Neural cell (in vitro differentiated cells): ENCODE results near the gene OR6C2. TPM values are rescaled to one million over a fixed set of nuclear protein-coding genes. Genes with fewer than 3 reads are reported as not detected.
"Not testable (repeated sequence)": the region's sequence is repeated elsewhere in the genome, so short reads cannot be mapped to it uniquely, and the experiment has no call there.

Source experiments
- H2AFZ ChIP-seq: fragments of 200-600, 300-800 bp; sonication (generic), shearing (Covaris generic); 2 replicates; pipeline ENCODE4 v1.6.0; 2014; ENCODE audit warnings: low read depth, mild to moderate bottlenecking, antibody characterized with exemption, low read length, moderate library complexity
- H3F3A ChIP-seq: fragments of 200-600 bp; shearing (Covaris generic); 2 replicates; pipeline ENCODE4 v1.6.1; 2016; ENCODE audit warnings: mild to moderate bottlenecking, moderate library complexity, mixed read lengths, antibody characterized with exemption, low read length; ENCODE audit not compliant: insufficient read depth, poor library complexity, severe bottlenecking
- H3K27ac ChIP-seq: fragments of 200-600, 300-800 bp; sonication (generic), shearing (Covaris generic); 2 replicates; pipeline ENCODE4 v1.5.1; 2014; ENCODE audit warnings: mild to moderate bottlenecking, low read length, moderate library complexity
- H3K27me3 ChIP-seq: fragments of 300-800, 200-600 bp; sonication (generic), shearing (Covaris generic); 2 replicates; pipeline ENCODE4 v1.6.0; 2014; ENCODE audit warnings: mild to moderate bottlenecking, low read depth, low read length, moderate library complexity; ENCODE audit not compliant: insufficient read depth
- H3K36me3 ChIP-seq: fragments of 300-800, 200-600 bp; sonication (generic), shearing (Covaris generic); 2 replicates; pipeline ENCODE4 v1.5.1; 2014; ENCODE audit warnings: mild to moderate bottlenecking, antibody characterized with exemption, low read length, moderate library complexity; ENCODE audit not compliant: insufficient read depth
- H3K4me2 ChIP-seq: fragments of 300-800, 200-600 bp; sonication (generic), shearing (Covaris generic); 2 replicates; pipeline ENCODE4 v1.6.0; 2014; ENCODE audit warnings: mild to moderate bottlenecking, low read length
- H3K4me3 ChIP-seq: fragments of 300-800, 200-600 bp; sonication (generic), shearing (Covaris generic); 2 replicates; pipeline ENCODE4 v1.5.1; 2014; ENCODE audit warnings: mild to moderate bottlenecking, low read length, moderate library complexity
- H3K79me2 ChIP-seq: fragments of 200-600 bp; shearing (Covaris generic); replicated peaks from 2 replicates; pipeline ENCODE4 v1.6.0; 2014; ENCODE audit warnings: mild to moderate bottlenecking, low read length, moderate library complexity; ENCODE audit not compliant: insufficient read depth
- H3K9ac ChIP-seq: fragments of 300-800, 200-600 bp; sonication (generic), shearing (Covaris generic); 2 replicates; pipeline ENCODE4 v1.6.1; 2016; ENCODE audit warnings: mild to moderate bottlenecking, low read length, mixed read lengths
- H3K9me2 ChIP-seq: fragments of 200-600 bp; shearing (Covaris generic); 2 replicates; pipeline ENCODE4 v1.6.1; 2016; ENCODE audit warnings: mild to moderate bottlenecking, low read length, mixed read lengths; ENCODE audit not compliant: insufficient read depth
- H3K9me3 ChIP-seq: fragments of 200-600, 300-800 bp; sonication (generic), shearing (Covaris generic); 2 replicates; pipeline ENCODE4 v1.6.1; 2016; ENCODE audit warnings: mild to moderate bottlenecking, mixed run types, low read length, moderate library complexity, mixed read lengths
- H4K20me1 ChIP-seq: fragments of 200-600 bp; shearing (Covaris generic); 2 replicates; pipeline ENCODE4 v1.6.1; 2016; ENCODE audit warnings: mild to moderate bottlenecking, mixed run types; ENCODE audit not compliant: insufficient read depth
- CTCF ChIP-seq: fragments of 450-650 bp; IDR thresholded peaks from 2 replicates; pipeline ENCODE4 v1.5.1; 2014; ENCODE audit warnings: antibody characterized with exemption, mild to moderate bottlenecking, moderate library complexity; ENCODE audit not compliant: poor library complexity, severe bottlenecking
- EP300 ChIP-seq: fragments of 450-650 bp; conservative IDR thresholded peaks from 2 replicates; pipeline ENCODE4 v1.6.1; 2014; ENCODE audit warnings: antibody characterized with exemption, mild to moderate bottlenecking, moderate library complexity; ENCODE audit not compliant: poor library complexity, severe bottlenecking
- EZH2 ChIP-seq: fragments of 200-600, 300-800 bp; shearing (Covaris generic), sonication (generic); IDR thresholded peaks from 2 replicates; pipeline ENCODE4 v1.6.1; 2014; ENCODE audit warnings: antibody characterized with exemption, low read length, borderline replicate concordance, mild to moderate bottlenecking; ENCODE audit not compliant: insufficient read depth, poor library complexity, severe bottlenecking
- MXI1 ChIP-seq: fragments of 450-650 bp; conservative IDR thresholded peaks from 2 replicates; pipeline ENCODE4 v1.6.1; 2014; ENCODE audit warnings: antibody characterized with exemption, mild to moderate bottlenecking; ENCODE audit not compliant: poor library complexity, severe bottlenecking
- POLR2AphosphoS5 ChIP-seq: IDR thresholded peaks from 2 replicates; pipeline ENCODE4 v1.6.1; 2012
- RAD21 ChIP-seq: fragments of 450-650 bp; conservative IDR thresholded peaks from 2 replicates; pipeline ENCODE4 v1.6.1; 2014; ENCODE audit warnings: antibody characterized with exemption, mild to moderate bottlenecking, moderate library complexity
- REST ChIP-seq: IDR thresholded peaks from 2 replicates; pipeline ENCODE4 v1.6.1; 2012; ENCODE audit warnings: borderline replicate concordance
- SMC3 ChIP-seq: fragments of 450-650 bp; conservative IDR thresholded peaks from 2 replicates; pipeline ENCODE4 v1.6.1; 2014; ENCODE audit warnings: antibody characterized with exemption, mild to moderate bottlenecking, moderate library complexity; ENCODE audit not compliant: poor library complexity
- TAF1 ChIP-seq: IDR thresholded peaks from 2 replicates; pipeline ENCODE4 v1.6.1; 2012; ENCODE audit warnings: low read depth
- polyA plus RNA-seq: library from polyadenylated mRNA; depleted of rRNA; stranded (reverse); fragments of >200 nt; gene quantifications from 2 replicates; pipeline ENCODE4 v1.2.3, GENCODE V29; 2014

OR6C2 gene
- polyA plus RNA-seq, 1 donor from 2014 or later = not detected

- TF ChIP-seq RAD21 (peak; percentile 35), CTCF (peak; percentile 21), MXI1 (no peak)
- Histone ChIP-seq H3K4me3 (no peak overlapping the region), H3K36me3 (no peaks in the 10 kb centered on the region), H3K9ac (no peak overlapping the region), H3F3A (no peaks in the 10 kb centered on the region), H3K27me3 (no peaks in the 10 kb centered on the region), H3K4me2 (no peak overlapping the region), H3K9me3 (no peaks in the 10 kb centered on the region), H4K20me1 (no peaks in the 10 kb centered on the region), H3K9me2 (no peaks in the 10 kb centered on the region), H2AFZ (no peak overlapping the region), H3K79me2 (no peaks in the 10 kb centered on the region), H3K27ac (no peak overlapping the region)
Measured at GRCh38 chr12:55446326-55446725, 2.5 kb downstream of the OR6C2 start.

GRCh38 chr12:55448825-55449224 lies 4.9 kb downstream of the OR6C2 start:
- Histone ChIP-seq H3K9me3 (no peaks in the 10 kb centered on the region), H3F3A (no peaks in the 10 kb centered on the region), H3K9me2 (no peaks in the 10 kb centered on the region), H3K27ac (no peak overlapping the region), H3K36me3 (no peaks in the 10 kb centered on the region), H3K4me2 (no peak overlapping the region), H2AFZ (no peak overlapping the region), H4K20me1 (no peaks in the 10 kb centered on the region), H3K9ac (no peak overlapping the region), H3K27me3 (no peaks in the 10 kb centered on the region), H3K4me3 (no peak overlapping the region), H3K79me2 (no peaks in the 10 kb centered on the region)
- TF ChIP-seq POLR2AphosphoS5 (no peak), SMC3 (no peak), EP300 (no peak), RAD21 (no peak), REST (no peak), TAF1 (no peak), CTCF (no peak), MXI1 (no peak), EZH2 (no peak)

GRCh38 chr12:55464926-55465325 lies 21.1 kb downstream of the OR6C2 start:
- not testable (repeated sequence) for H3K9ac ChIP-seq, H3K36me3 ChIP-seq, H4K20me1 ChIP-seq, H3K9me3 ChIP-seq, H3F3A ChIP-seq, H3K27me3 ChIP-seq, H3K27ac ChIP-seq, H3K4me3 ChIP-seq, H2AFZ ChIP-seq, H3K4me2 ChIP-seq, H3K79me2 ChIP-seq, H3K9me2 ChIP-seq
